Measurements from ENCODE around the gene IPO11.

Gene IPO11

GRCh38 chr5:62587737-62588136 lies 175.2 kb downstream of the IPO11 start:
- no peak overlapping the region for H3K4me3 ChIP-seq (ENCODE audit: low read depth, low read length)
- no peak for TF ChIP-seq CTCF (IDR thresholded peaks at IDR 0.05; ENCODE audit: borderline replicate concordance, insufficient read depth, low read depth, low read length)

- H3K4me3 ChIP-seq (ENCODE audit: low read depth, low read length): no peak overlapping the region
- no peak for TF ChIP-seq CTCF (IDR thresholded peaks at IDR 0.05; ENCODE audit: borderline replicate concordance, insufficient read depth, low read depth, low read length)
Observed at GRCh38 chr5:62588668-62589067, 176.1 kb downstream of the IPO11 start.

- TF ChIP-seq CTCF (IDR thresholded peaks at IDR 0.05; ENCODE audit: borderline replicate concordance, insufficient read depth, low read depth, low read length): no peak
- H3K4me3 ChIP-seq (ENCODE audit: low read depth, low read length): no peak overlapping the region
Observed at GRCh38 chr5:62589504-62589903, 176.9 kb downstream of the IPO11 start.

GRCh38 chr5:62590387-62590786 lies 177.8 kb downstream of the IPO11 start:
- TF ChIP-seq CTCF (IDR thresholded peaks at IDR 0.05; ENCODE audit: borderline replicate concordance, insufficient read depth, low read depth, low read length): no peak

GRCh38 chr5:62592558-62592957 lies 180.0 kb downstream of the IPO11 start:
- TF ChIP-seq CTCF (IDR thresholded peaks at IDR 0.05; ENCODE audit: borderline replicate concordance, insufficient read depth, low read depth, low read length): no peak
- no peak overlapping the region for H3K4me3 ChIP-seq (ENCODE audit: low read depth, low read length)

More at GRCh38 chr5:62590387-62590786, 177.8 kb downstream of the IPO11 start:
- no peak overlapping the region for H3K4me3 ChIP-seq (ENCODE audit: low read depth, low read length)

GRCh38 chr5:62593331-62593730 lies 180.8 kb downstream of the IPO11 start:
- no peak overlapping the region for H3K4me3 ChIP-seq (ENCODE audit: low read depth, low read length)
- no peak for TF ChIP-seq CTCF (IDR thresholded peaks at IDR 0.05; ENCODE audit: borderline replicate concordance, insufficient read depth, low read depth, low read length)

GRCh38 chr5:62594364-62594984 lies 181.9 kb downstream of the IPO11 start:
- H3K4me3 ChIP-seq (ENCODE audit: low read depth, low read length): no peak overlapping the region
- TF ChIP-seq CTCF (IDR thresholded peaks at IDR 0.05; ENCODE audit: borderline replicate concordance, insufficient read depth, low read depth, low read length): no peak

Data from GM12875 (cell line).